GM19023 (cell line): ENCODE measurements around the gene GPC3.
"Not testable (repeated sequence)": the region's sequence is repeated elsewhere in the genome, so short reads cannot be mapped to it uniquely, and the experiment has no call there.

Experiments
- ATAC-seq: cut with Tn5 transposase; IDR thresholded peaks from one replicate; pipeline ENCODE4 v1.9.1; 2021; ENCODE audit warnings: mild to moderate bottlenecking, moderate library complexity; ENCODE audit not compliant: unreplicated experiment

GPC3 gene

GRCh38 chrX:133985164-133985966 is at the start of gene GPC3:
Gene GPC3, minus strand, starts transcription at chrX:133985594.
- no peak for ATAC-seq

GRCh38 chrX:134032441-134032840 is 47.0 kb upstream of the GPC3 start:
- ATAC-seq, result no peak

- ATAC-seq, result no peak
Measured at GRCh38 chrX:134026565-134027311, 41.3 kb upstream of the GPC3 start.

- no peak for ATAC-seq
Measured at GRCh38 chrX:134025986-134026545, 40.7 kb upstream of the GPC3 start.

GRCh38 chrX:134024686-134025377 is 39.4 kb upstream of the GPC3 start:
- no peak for ATAC-seq

GRCh38 chrX:134023851-134024281 is 38.5 kb upstream of the GPC3 start:
- ATAC-seq, result no peak

GRCh38 chrX:134020910-134021309 is 35.5 kb upstream of the GPC3 start:
- ATAC-seq, result no peak

GRCh38 chrX:134019567-134020206 is 34.3 kb upstream of the GPC3 start:
- ATAC-seq, result no peak

GRCh38 chrX:134016309-134016708 is 30.9 kb upstream of the GPC3 start:
- not testable (repeated sequence) for ATAC-seq

- not testable (repeated sequence) for ATAC-seq
Measured at GRCh38 chrX:134015510-134015909, 30.1 kb upstream of the GPC3 start.

- ATAC-seq, result no peak
Measured at GRCh38 chrX:134013524-134013923, 28.1 kb upstream of the GPC3 start.

- ATAC-seq, result no peak
Measured at GRCh38 chrX:134013092-134013497, 27.7 kb upstream of the GPC3 start.

- no peak for ATAC-seq
Measured at GRCh38 chrX:134010690-134011089, 25.3 kb upstream of the GPC3 start.

- no peak for ATAC-seq
Measured at GRCh38 chrX:134007716-134008115, 22.3 kb upstream of the GPC3 start.

- ATAC-seq, result no peak
Measured at GRCh38 chrX:134006484-134007161, 21.2 kb upstream of the GPC3 start.

- ATAC-seq, result no peak
Measured at GRCh38 chrX:134004084-134004483, 18.7 kb upstream of the GPC3 start.

- no peak for ATAC-seq
Measured at GRCh38 chrX:134002921-134003615, 17.7 kb upstream of the GPC3 start.

- no peak for ATAC-seq
Measured at GRCh38 chrX:134000260-134001245, 15.2 kb upstream of the GPC3 start.
